Measurements from ENCODE around the gene ESYT3. TPM values are rescaled to one million over a fixed set of nuclear protein-coding genes. Genes with fewer than 3 reads are reported as not detected.
A peak's percentile ranks its signal among the peaks of the same experiment; 100 is the strongest.
"Not testable (repeated sequence)": the region's sequence is repeated elsewhere in the genome, so short reads cannot be mapped to it uniquely, and the experiment has no call there.

Gene ESYT3
- total RNA-seq, 1 experiment from 2014 or later, result 2.6 TPM

DNA sequence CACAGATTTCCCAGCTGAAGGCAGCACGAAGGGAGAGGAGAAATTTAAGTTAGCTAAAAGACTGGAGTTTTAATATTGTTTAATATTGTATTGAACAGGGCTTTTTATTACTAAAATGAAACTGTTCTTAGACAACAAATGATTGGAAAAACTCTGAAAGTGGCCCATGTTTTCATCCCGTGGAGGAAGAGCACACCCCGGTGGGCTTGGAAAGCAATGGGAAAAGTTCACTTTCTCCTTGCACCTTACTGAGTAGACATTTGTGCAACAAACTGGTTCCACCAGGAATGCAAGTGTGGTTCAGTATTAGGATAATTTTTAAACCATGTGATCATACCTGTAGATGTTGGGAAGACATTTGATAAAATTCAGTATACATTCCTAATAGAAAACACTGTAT, 8.2 kb upstream of the ESYT3 start:
- Histone ChIP-seq H3K9me3 (ENCODE audit: control insufficient read depth, insufficient read depth, low read depth, low read length) (no peaks in the 10 kb centered on the region), H3K4me3 (ENCODE audit: low read depth in 2 of 2, low read length in 2 of 2) (no peak overlapping the region), H3K27ac (ENCODE audit: low read length) (no peak overlapping the region), H3K4me1 (ENCODE audit: control insufficient read depth, insufficient read depth, low read length) (no peaks in the 10 kb centered on the region), H3K36me3 (ENCODE audit: control insufficient read depth, insufficient read depth, low read length) (no peaks in the 10 kb centered on the region), H3K27me3 (ENCODE audit: control insufficient read depth, insufficient read depth, low read length) (no peaks in the 10 kb centered on the region)
- POLR2A ChIA-PET, result no interaction called here
- TF ChIP-seq, protein P1, sequence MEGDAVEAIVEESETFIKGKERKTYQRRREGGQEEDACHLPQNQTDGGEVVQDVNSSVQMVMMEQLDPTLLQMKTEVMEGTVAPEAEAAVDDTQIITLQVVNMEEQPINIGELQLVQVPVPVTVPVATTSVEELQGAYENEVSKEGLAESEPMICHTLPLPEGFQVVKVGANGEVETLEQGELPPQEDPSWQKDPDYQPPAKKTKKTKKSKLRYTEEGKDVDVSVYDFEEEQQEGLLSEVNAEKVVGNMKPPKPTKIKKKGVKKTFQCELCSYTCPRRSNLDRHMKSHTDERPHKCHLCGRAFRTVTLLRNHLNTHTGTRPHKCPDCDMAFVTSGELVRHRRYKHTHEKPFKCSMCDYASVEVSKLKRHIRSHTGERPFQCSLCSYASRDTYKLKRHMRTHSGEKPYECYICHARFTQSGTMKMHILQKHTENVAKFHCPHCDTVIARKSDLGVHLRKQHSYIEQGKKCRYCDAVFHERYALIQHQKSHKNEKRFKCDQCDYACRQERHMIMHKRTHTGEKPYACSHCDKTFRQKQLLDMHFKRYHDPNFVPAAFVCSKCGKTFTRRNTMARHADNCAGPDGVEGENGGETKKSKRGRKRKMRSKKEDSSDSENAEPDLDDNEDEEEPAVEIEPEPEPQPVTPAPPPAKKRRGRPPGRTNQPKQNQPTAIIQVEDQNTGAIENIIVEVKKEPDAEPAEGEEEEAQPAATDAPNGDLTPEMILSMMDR (IDR thresholded peaks at IDR 0.05), result no peak
- TF ChIP-seq POLR2AphosphoS5 (IDR thresholded peaks at IDR 0.05; ENCODE audit: low read depth, low read length), result no peak
- no peak for TF ChIP-seq TCF7L2 (IDR thresholded peaks at IDR 0.05; ENCODE audit: low read depth, low read length)
- TF ChIP-seq, protein P2, sequence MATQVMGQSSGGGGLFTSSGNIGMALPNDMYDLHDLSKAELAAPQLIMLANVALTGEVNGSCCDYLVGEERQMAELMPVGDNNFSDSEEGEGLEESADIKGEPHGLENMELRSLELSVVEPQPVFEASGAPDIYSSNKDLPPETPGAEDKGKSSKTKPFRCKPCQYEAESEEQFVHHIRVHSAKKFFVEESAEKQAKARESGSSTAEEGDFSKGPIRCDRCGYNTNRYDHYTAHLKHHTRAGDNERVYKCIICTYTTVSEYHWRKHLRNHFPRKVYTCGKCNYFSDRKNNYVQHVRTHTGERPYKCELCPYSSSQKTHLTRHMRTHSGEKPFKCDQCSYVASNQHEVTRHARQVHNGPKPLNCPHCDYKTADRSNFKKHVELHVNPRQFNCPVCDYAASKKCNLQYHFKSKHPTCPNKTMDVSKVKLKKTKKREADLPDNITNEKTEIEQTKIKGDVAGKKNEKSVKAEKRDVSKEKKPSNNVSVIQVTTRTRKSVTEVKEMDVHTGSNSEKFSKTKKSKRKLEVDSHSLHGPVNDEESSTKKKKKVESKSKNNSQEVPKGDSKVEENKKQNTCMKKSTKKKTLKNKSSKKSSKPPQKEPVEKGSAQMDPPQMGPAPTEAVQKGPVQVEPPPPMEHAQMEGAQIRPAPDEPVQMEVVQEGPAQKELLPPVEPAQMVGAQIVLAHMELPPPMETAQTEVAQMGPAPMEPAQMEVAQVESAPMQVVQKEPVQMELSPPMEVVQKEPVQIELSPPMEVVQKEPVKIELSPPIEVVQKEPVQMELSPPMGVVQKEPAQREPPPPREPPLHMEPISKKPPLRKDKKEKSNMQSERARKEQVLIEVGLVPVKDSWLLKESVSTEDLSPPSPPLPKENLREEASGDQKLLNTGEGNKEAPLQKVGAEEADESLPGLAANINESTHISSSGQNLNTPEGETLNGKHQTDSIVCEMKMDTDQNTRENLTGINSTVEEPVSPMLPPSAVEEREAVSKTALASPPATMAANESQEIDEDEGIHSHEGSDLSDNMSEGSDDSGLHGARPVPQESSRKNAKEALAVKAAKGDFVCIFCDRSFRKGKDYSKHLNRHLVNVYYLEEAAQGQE (IDR thresholded peaks at IDR 0.05; ENCODE audit: insufficient read depth in 1 of 2, low read depth in 2 of 2, low read length in 1 of 2), result no peak
- TF ChIP-seq SIN3A (IDR thresholded peaks at IDR 0.05; ENCODE audit: borderline replicate concordance, insufficient read depth, low read depth, low read length), result no peak
- intact Hi-C loops (cut with micrococcal nuclease; ENCODE audit: unreplicated experiment) (no loop called here), in situ Hi-C loops (cut with HindIII; ENCODE audit: low pct_unique_long_range_greater_than_20kb, low sequenced_read_pairs) (no loop called here)
- CTCF ChIA-PET, result interaction anchor here (0.7 kb wide), 1 partner anchor 50 kb away, joined by 3 read pairs; no protein-coding TSS in a partner anchor
- ATAC-seq, result peak; percentile 75
- BruUV-seq (replicated peaks), result no TSS peak
- no peak for DNase-seq (ENCODE audit: low read depth, low spot score)

DNA sequence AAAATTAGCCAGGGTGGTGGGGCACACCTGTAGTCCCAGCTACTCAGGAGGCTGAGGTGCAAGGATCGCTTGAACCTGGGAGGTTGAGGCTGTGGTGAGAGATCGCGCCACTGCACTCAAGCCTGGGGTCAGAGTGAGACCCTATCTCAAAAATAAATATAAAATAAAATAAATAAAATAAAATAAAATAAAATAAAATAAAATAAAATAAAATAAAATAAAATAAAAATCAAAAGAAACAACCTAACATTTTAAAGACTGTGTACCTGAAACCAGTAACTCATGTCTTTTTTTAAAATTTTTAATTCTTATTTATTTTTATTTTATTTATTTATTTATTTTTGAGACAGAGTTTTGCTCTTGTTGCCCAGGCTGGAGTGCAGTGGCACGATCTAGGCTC, 7.7 kb upstream of the ESYT3 start:
- CTCF ChIA-PET; H3K27ac ChIP-seq (ENCODE audit: low read length); H3K9me3 ChIP-seq (ENCODE audit: control insufficient read depth, insufficient read depth, low read depth, low read length); intact Hi-C loops (cut with micrococcal nuclease; ENCODE audit: unreplicated experiment); H3K4me1 ChIP-seq (ENCODE audit: control insufficient read depth, insufficient read depth, low read length); ATAC-seq; DNase-seq (ENCODE audit: low read depth, low spot score); H3K36me3 ChIP-seq (ENCODE audit: control insufficient read depth, insufficient read depth, low read length); BruUV-seq (replicated peaks); H3K4me3 ChIP-seq (ENCODE audit: low read depth in 2 of 2, low read length in 2 of 2); in situ Hi-C loops (cut with HindIII; ENCODE audit: low pct_unique_long_range_greater_than_20kb, low sequenced_read_pairs); H3K27me3 ChIP-seq (ENCODE audit: control insufficient read depth, insufficient read depth, low read length): not testable (repeated sequence)
- POLR2A ChIA-PET, result interaction anchor here (0.7 kb wide), 1 partner anchor 195 kb away, joined by 4 read pairs; no protein-coding TSS in a partner anchor

DNA sequence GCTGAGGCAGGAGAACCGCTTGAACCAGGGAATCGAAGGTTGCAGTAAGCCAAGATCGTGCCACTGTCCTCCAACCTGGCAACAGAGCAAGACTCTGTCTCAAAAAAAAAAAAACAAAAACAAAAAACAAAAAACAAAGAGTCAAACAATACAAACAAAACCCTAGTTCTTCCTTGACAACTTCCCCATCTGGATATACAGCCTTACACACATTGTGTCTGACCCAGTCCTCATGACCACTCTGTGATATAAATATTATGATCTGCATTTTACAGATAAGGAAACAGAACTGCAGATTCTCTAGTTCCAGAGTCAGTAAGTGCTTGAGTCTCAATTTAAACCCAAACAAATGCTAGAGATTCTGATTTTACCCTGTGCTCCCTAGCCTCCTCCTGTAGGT, 4.8 kb upstream of the ESYT3 start:
- TF ChIP-seq, protein P1 (IDR thresholded peaks at IDR 0.05), result no peak
- TF ChIP-seq, protein P2 (IDR thresholded peaks at IDR 0.05; ENCODE audit: insufficient read depth in 1 of 2, low read depth in 2 of 2, low read length in 1 of 2), result no peak
- no peak for TF ChIP-seq POLR2AphosphoS5 (IDR thresholded peaks at IDR 0.05; ENCODE audit: low read depth, low read length)
- TF ChIP-seq TCF7L2 (IDR thresholded peaks at IDR 0.05; ENCODE audit: low read depth, low read length), result no peak
- no peak for TF ChIP-seq SIN3A (IDR thresholded peaks at IDR 0.05; ENCODE audit: borderline replicate concordance, insufficient read depth, low read depth, low read length)
- Histone ChIP-seq H3K4me1 (ENCODE audit: control insufficient read depth, insufficient read depth, low read length) (no peaks in the 10 kb centered on the region), H3K27me3 (ENCODE audit: control insufficient read depth, insufficient read depth, low read length) (peaks cover 4% of the 10 kb centered on the region; the same call in 1 of the 2 replicates), H3K9me3 (ENCODE audit: control insufficient read depth, insufficient read depth, low read depth, low read length) (no peaks in the 10 kb centered on the region; the same call in 1 of the 2 replicates), H3K4me3 (ENCODE audit: low read depth in 2 of 2, low read length in 2 of 2) (no peak overlapping the region), H3K27ac (ENCODE audit: low read length) (no peak overlapping the region), H3K36me3 (ENCODE audit: control insufficient read depth, insufficient read depth, low read length) (no peaks in the 10 kb centered on the region)
- ChIA-PET CTCF (interaction anchor here (0.6 kb wide), 1 partner anchor 302 kb away, joined by 4 read pairs; no protein-coding TSS in a partner anchor), POLR2A (no interaction called here)
- no TSS peak for BruUV-seq (replicated peaks)
- in situ Hi-C loops (cut with HindIII; ENCODE audit: low pct_unique_long_range_greater_than_20kb, low sequenced_read_pairs), result no loop called here
- ATAC-seq (no peak), DNase-seq (ENCODE audit: low read depth, low spot score) (no peak)
- intact Hi-C loops (cut with micrococcal nuclease; ENCODE audit: unreplicated experiment), result no loop called here

Data from Panc1 (cell line).